GM23338 (cell line): ENCODE results near the gene TSPOAP1. TPM values are rescaled to one million over a fixed set of nuclear protein-coding genes. Genes with fewer than 3 reads are reported as not detected.

ENCODE experiments used
- ATAC-seq: fragments of 200-7000 bp; cut with Tn5 transposase; 3 replicates; pipeline ENCODE4 v1.9.1; 2020
- DNase-seq: peaks from one replicate; pipeline ENCODE4 v3.0.0-alpha.2; 2015; ENCODE audit warnings: low spot score
- H2AFZ ChIP-seq: fragments of 200-600 bp; sonication (generic); 2 replicates; pipeline ENCODE4 v1.8.0; 2016; ENCODE audit warnings: antibody characterized with exemption, mild to moderate bottlenecking, moderate library complexity
- H3F3A ChIP-seq: fragments of 200-600 bp; sonication (generic); replicated peaks from 2 replicates; pipeline ENCODE4 v1.8.0; 2017; ENCODE audit warnings: antibody characterized with exemption, mixed run types, low read depth
- H3K27ac ChIP-seq: fragments of 200-600 bp; sonication (generic); 2 replicates; pipeline ENCODE4 v1.6.1; 2016; ENCODE audit warnings: low read depth
- H3K27me3 ChIP-seq: fragments of 200-600 bp; sonication (generic); 2 replicates; pipeline ENCODE4 v1.8.0; 2016; ENCODE audit warnings: mild to moderate bottlenecking, mixed run types, moderate library complexity; ENCODE audit not compliant: insufficient read depth
- H3K36me3 ChIP-seq: fragments of 200-600 bp; sonication (generic); 2 replicates; pipeline ENCODE4 v1.8.0; 2016; ENCODE audit warnings: mild to moderate bottlenecking; ENCODE audit not compliant: insufficient read depth
- H3K4me1 ChIP-seq: fragments of 200-600 bp; sonication (generic); 2 replicates; pipeline ENCODE4 v1.8.0; 2016; ENCODE audit warnings: mild to moderate bottlenecking, moderate library complexity; ENCODE audit not compliant: insufficient read depth
- H3K4me2 ChIP-seq: fragments of 200-600 bp; sonication (generic); 2 replicates; pipeline ENCODE4 v1.7.1; 2017; ENCODE audit warnings: mixed run types
- H3K4me3 ChIP-seq: fragments of 200-600 bp; sonication (generic); 2 replicates; pipeline ENCODE4 v1.6.1; 2016; ENCODE audit warnings: mixed run types
- H3K79me2 ChIP-seq: fragments of 200-600 bp; sonication (generic); replicated peaks from 2 replicates; pipeline ENCODE4 v1.8.0; 2017; ENCODE audit warnings: mild to moderate bottlenecking; ENCODE audit not compliant: insufficient read depth
- H3K9me2 ChIP-seq: fragments of 200-600 bp; sonication (generic); 2 replicates; pipeline ENCODE4 v1.8.0; 2017; ENCODE audit not compliant: insufficient read depth
- H4K20me1 ChIP-seq: fragments of 200-600 bp; sonication (generic); replicated peaks from 2 replicates; pipeline ENCODE4 v1.8.0; 2017; ENCODE audit warnings: mild to moderate bottlenecking; ENCODE audit not compliant: insufficient read depth
- H3K27ac Mint-ChIP-seq: 2 replicates; pipeline ENCODE4 v1.8.0; 2020; ENCODE audit warnings: inconsistent platforms, mild to moderate bottlenecking, moderate library complexity, mixed read lengths
- H3K27me3 Mint-ChIP-seq: 3 replicates; pipeline ENCODE4 v1.8.0; 2022; ENCODE audit warnings: low read depth, mild to moderate bottlenecking, moderate library complexity, mixed read lengths, inconsistent platforms; ENCODE audit not compliant: insufficient read depth, poor library complexity
- H3K36me3 Mint-ChIP-seq: 3 replicates; pipeline ENCODE4 v1.8.0; 2021; ENCODE audit warnings: low read depth, mild to moderate bottlenecking, inconsistent platforms, moderate library complexity, mixed read lengths
- H3K4me1 Mint-ChIP-seq: 3 replicates; pipeline ENCODE4 v1.8.0; 2020; ENCODE audit warnings: mild to moderate bottlenecking, inconsistent platforms, mixed read lengths
- H3K4me3 Mint-ChIP-seq: 3 replicates; pipeline ENCODE4 v1.8.0; 2021; ENCODE audit warnings: moderate library complexity, mild to moderate bottlenecking, inconsistent platforms, mixed read lengths
- H3K9me3 Mint-ChIP-seq: 3 replicates; pipeline ENCODE4 v1.8.0; 2020; ENCODE audit warnings: moderate library complexity, mild to moderate bottlenecking, inconsistent platforms, mixed read lengths
- ETS1 ChIP-seq: IDR thresholded peaks from 2 replicates; pipeline ENCODE4 v1.6.1; 2016; ENCODE audit warnings: antibody characterized with exemption
- EZH2 ChIP-seq: fragments of 200-600 bp; sonication (generic); IDR thresholded peaks from one replicate; pipeline ENCODE4 v1.8.0; 2017; ENCODE audit warnings: antibody characterized with exemption, mild to moderate bottlenecking, low read depth; ENCODE audit not compliant: unreplicated experiment
- JUNB ChIP-seq: IDR thresholded peaks from one replicate; pipeline ENCODE4 v1.6.1; 2016; ENCODE audit warnings: antibody characterized with exemption; ENCODE audit not compliant: unreplicated experiment
- NANOG ChIP-seq: IDR thresholded peaks from 2 replicates; pipeline ENCODE4 v1.6.1; 2016; ENCODE audit warnings: antibody characterized with exemption, borderline replicate concordance
- ZNF331 ChIP-seq: fragments of 250-450 bp; sonication (Bioruptor Pico); IDR thresholded peaks from 2 replicates; pipeline ENCODE4 v1.5.0; 2020; ENCODE audit warnings: low read depth, mild to moderate bottlenecking, moderate library complexity
- ZNF462 ChIP-seq: fragments of 250-450 bp; sonication (Bioruptor Pico); IDR thresholded peaks from 2 replicates; pipeline ENCODE4 v1.5.0; 2020; ENCODE audit warnings: mild to moderate bottlenecking, moderate library complexity
- polyA plus RNA-seq: library from polyadenylated mRNA; unstranded; fragments of >200 nt; fragmentation: Nextera tagmentation; extraction: Ambion mirVana; gene quantifications from 2 replicates; pipeline ENCODE4 v1.2.1, GENCODE V29; 2016
- total RNA-seq: library from RNA; depleted of rRNA; stranded (reverse); fragments of >200 nt; shearing (Covaris generic); gene quantifications from 2 replicates; pipeline ENCODE4 v1.2.3, GENCODE V29; 2014

The TSPOAP1 gene
- total and polyA plus RNA-seq, 2 experiments from 2014 or later, result 7.3 to 11.8 TPM

- TF ChIP-seq ZNF462 (CRISPR knock-in tag) (no peak), JUNB (no peak), EZH2 (no peak)
These were observed 49.1 kb upstream of the TSPOAP1 start (continued) for GRCh38 chr17:58377661-58378060.

DNA sequence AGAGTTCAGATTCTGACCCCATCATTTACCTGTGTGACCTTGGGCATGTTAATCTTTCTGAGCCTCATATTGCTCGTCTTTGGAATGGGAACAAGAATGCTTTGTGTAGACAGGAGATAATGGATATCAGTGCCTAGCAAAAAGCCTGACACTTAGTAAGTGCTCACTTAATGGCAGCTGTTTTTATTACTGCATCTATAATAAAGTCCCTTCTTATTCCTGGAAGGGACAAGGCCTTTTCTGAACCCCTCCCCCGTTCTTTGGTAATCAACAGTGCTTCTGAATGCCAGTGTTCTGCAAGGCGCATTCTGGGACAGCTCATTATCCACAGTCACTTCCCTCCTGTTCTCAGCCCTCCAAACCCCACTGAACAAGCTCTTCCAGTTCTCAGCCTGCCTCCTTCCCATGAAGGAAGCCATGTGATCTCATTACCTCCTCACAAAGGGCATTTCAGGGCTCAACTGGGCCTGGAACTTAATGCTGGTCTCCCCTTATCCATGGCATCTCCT is 48.6 kb upstream of the TSPOAP1 start:
- Mint-ChIP-seq H3K9me3 (no peaks in the 10 kb centered on the region), H3K27ac (no peak overlapping the region), H3K4me3 (peak overlapping the region; percentile 9; the same call in 1 of the 3 replicates), H3K4me1 (peaks cover 35% of the 10 kb centered on the region), H3K36me3 (no peaks in the 10 kb centered on the region), H3K27me3 (peaks cover 6% of the 10 kb centered on the region)
- Histone ChIP-seq H3K36me3 (no peaks in the 10 kb centered on the region), H3K4me2 (0 out of 2 replicates have a peak overlapping the region, but pooled peaks have one; percentile 3), H4K20me1 (no peaks in the 10 kb centered on the region), H3F3A (no peaks in the 10 kb centered on the region), H3K27me3 (no peaks in the 10 kb centered on the region), H3K27ac (no peak overlapping the region), H3K4me3 (no peak overlapping the region), H3K9me2 (no peaks in the 10 kb centered on the region), H2AFZ (no peak overlapping the region), H3K4me1 (peaks cover 21% of the 10 kb centered on the region), H3K79me2 (no peaks in the 10 kb centered on the region)
- ATAC-seq, result peak; percentile 42
- TF ChIP-seq JUNB (no peak), ETS1 (no peak), ZNF331 (CRISPR knock-in tag) (no peak), EZH2 (no peak), NANOG (no peak)
- DNase-seq, result peak; percentile 46
